HG03175 (cell line): ENCODE results near the gene RUNDC3A.
"Not testable (repeated sequence)": the region's sequence is repeated elsewhere in the genome, so short reads cannot be mapped to it uniquely, and the experiment has no call there.

ENCODE experiments used
- ATAC-seq: cut with Tn5 transposase; IDR thresholded peaks from one replicate; pipeline ENCODE4 v1.9.1; 2021; ENCODE audit warnings: mild to moderate bottlenecking, moderate library complexity; ENCODE audit not compliant: unreplicated experiment

The RUNDC3A gene

DNA sequence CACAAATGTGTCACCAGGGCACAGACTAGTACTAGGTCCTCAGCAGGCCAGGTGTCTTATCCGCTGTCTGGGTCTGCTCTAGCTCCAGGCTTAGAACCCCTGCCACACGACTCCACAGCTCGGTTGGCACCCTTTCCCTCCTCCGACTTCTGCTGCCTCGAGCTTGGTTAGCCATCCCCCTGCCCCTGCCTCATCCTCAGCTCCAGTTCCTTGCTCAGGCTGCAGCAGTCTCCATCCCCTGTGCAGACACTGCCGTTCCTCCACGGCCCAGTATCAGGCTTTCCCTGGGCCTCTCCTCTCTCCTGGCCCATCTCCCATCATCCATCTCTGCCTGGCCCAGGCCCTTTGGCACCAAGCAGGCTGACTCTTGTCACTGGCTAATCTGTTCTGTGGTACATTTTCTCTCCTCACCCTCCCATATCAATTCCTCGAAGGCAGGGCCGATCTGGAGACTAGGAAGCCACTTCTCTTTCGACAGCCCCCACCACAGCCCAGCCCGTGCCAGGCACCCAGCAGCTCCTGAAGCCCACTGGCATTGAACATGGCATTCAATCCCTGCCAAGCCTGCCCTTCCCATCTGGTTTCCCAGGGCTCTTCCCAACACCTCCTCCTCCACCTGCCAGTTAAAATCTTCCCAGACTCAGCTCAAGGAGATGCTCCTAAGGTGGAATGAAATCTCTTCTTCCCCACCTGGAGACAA lies 35.3 kb downstream of the RUNDC3A start:
- no peak for ATAC-seq

DNA sequence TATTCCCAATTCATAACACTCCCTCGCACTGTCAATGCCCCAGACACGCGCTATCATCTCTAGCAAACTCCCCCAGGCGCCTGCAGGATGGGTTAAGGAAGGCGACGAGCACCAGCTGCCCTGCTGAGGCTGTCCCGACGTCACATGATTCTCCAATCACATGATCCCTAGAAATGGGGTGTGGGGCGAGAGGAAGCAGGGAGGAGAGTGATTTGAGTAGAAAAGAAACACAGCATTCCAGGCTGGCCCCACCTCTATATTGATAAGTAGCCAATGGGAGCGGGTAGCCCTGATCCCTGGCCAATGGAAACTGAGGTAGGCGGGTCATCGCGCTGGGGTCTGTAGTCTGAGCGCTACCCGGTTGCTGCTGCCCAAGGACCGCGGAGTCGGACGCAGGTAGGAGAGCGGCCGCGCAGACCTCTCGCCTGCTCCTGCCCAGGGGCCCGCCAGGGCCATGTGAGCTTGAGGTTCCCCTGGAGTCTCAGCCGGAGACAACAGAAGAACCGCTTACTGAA lies 36.6 kb downstream of the RUNDC3A start, which contains the start of gene GRN:
TSS of gene GRN (plus strand) at position 364 of the 515 bp plus-strand sequence. CDS start 3,863 bp downstream, outside the sequence.
- ATAC-seq = peak; percentile 61

DNA sequence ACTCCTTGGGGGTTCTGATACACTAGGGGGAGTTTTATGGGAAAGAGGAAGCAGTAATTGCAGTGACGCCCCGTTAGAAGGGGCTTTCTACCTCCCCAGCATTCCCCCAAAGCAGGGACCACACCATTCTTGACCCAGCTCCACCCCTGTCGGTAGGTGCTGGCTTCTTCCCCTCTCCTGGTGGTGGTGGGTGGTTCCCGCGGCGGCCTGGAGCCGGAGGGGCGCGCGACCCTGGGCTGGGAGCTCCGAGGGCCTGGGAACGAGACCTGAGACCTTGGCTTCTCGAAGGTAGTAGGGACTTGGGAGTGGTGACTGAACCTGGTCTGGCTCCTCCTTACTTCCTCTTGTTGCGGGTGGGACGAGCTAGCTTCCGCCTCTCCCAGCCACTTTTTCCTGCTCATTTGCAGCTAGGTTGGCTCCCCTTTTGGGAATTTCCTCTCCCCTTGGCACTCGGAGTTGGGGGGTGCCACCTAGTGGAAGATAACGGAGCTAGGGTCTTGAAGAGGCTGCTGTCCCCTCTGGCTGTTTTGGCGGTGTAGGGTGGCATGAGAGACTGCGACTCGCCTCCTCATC lies 37.1 kb downstream of the RUNDC3A start:
- ATAC-seq = no peak

DNA sequence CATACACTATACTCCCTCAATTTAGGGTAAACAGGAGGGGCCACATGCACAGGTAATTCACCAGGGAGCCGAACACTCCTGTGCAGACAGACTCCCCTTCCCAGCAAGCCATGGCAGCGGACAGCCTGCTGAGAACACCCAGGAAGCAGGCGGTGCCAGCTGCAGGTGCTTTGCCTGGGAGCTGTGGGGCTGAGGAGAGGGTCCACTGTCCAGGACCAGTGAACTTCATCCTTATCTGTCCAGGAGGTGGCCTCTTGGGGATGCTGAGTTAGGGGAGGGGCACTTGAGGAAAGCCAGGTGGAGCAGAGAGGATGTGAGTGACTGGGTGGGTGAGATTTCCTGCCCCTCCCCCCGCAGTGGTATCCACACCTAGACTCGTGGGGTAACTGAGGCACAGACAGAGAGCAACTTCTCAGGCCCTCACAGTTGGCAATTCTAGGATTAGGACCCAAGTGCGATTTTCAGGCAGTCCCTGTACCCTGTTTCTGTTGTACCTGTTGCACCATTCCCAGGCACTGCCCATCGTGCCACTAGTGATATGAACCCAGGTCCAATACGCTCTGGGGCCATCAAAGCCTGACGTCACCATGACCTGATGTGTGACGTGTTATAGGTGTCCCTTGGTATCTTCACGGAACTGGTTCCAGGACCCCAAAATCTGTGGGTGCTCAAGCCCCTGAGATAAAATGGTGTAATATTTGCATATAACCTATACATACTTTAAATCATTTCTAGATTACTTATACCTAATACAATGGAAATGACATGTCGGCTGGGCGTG lies 37.9 kb downstream of the RUNDC3A start:
- no peak for ATAC-seq

DNA sequence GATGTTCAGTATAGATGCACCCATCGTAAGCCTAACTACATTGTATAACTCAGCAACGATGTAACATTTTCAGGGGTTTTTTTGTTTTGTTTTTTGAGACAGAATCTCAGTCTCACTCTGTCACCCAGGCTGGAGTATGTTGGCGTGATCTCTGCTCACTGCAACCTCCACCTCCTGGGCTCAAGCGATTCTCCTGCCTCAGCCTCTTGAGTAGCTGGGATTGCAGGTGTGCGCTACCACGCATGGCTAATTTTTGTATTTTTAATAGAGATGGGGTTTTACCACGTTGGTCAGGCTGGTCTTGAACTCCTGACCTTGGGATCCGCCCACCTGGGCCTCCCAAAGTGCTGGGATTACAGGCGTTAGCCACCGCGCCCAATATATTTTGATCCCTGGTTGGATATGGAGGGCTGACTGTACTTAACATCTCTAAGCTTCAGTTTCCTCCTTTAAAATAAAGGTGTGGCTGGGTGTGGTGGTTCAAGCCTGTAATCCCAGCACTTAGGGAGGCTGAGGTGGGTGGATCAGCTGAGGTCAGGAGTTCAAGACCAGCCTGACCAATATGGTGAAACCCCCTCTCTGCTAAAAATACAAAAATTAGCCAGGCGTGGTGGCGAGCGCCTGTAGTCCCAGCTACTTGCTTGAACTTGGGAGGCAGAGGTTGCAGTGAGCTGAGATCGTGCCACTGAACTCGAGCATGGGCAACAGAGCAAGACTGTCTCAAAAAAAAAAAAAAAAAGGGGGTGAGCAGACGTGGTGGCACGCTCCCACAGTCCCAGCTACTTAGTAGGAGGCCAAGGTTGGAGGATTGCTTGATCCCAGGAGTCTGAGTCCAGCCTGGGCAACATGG lies 39.0 kb downstream of the RUNDC3A start:
- not testable (repeated sequence) for ATAC-seq

DNA sequence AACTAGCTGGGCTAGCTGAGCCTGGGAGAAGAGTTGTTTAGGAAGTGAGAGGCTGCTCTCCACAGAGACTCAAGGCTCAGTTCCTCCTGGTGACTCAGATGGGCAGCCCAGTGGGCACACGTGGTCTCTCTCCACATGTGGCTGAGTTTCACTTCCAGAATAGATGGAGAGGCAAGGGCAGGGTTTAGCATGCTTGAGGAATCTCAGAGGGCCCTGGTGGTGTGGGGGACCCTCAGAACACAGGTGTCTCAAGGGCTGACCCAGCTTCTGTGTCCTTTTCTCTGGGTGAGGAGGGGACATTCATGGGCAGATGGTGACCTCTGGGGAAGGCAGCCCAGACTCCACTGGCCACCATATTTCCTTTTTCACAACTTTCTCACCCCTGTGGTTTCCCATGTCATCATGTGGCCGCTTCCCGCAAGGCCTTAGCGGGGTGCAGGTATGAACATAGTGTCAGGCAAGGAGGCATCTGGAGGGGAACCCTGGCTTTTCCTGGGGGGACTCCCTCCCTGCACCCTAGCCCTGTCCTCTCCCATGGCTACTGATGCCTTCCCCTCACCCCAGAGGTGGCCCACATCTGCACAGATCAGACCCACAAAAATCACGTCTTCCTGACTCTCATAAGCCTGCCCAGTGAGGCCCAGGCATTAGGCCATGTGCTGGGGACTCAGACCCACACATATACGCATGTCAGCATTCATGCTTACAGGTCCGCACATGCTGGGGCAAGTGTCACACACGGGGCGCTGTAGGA lies 40.0 kb downstream of the RUNDC3A start:
- ATAC-seq = peak; percentile 37

DNA sequence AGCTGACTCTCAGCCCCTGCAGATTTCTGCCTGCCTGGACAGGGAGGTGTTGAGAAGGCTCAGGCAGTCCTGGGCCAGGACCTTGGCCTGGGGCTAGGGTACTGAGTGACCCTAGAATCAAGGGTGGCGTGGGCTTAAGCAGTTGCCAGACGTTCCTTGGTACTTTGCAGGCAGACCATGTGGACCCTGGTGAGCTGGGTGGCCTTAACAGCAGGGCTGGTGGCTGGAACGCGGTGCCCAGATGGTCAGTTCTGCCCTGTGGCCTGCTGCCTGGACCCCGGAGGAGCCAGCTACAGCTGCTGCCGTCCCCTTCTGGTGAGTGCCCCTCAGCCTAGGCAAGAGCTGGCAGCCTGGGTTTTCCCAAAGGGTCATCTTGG lies 40.6 kb downstream of the RUNDC3A start:
- ATAC-seq = no peak

DNA sequence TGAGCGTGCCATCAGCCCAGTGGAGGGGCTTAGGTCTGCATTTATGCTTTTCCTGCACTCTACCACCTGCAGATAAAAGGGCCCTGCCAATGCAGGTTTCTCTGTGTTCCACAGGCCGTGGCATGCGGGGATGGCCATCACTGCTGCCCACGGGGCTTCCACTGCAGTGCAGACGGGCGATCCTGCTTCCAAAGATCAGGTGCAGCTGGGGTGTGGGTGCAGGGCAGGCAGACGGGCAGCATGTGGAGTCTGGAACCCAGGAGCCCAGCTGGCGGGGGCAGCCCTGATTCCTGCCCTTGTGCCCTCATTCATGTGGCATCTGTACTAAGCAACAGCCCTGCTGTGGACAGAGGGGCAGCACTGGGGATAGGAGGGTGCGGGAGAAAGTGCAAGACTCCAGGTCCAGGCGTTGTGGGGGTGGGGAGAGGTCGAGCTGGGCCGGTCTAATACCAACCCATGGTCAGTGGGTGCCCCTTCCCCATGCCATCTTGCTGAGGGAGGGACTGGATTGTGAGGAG lies 41.2 kb downstream of the RUNDC3A start:
- no peak for ATAC-seq

DNA sequence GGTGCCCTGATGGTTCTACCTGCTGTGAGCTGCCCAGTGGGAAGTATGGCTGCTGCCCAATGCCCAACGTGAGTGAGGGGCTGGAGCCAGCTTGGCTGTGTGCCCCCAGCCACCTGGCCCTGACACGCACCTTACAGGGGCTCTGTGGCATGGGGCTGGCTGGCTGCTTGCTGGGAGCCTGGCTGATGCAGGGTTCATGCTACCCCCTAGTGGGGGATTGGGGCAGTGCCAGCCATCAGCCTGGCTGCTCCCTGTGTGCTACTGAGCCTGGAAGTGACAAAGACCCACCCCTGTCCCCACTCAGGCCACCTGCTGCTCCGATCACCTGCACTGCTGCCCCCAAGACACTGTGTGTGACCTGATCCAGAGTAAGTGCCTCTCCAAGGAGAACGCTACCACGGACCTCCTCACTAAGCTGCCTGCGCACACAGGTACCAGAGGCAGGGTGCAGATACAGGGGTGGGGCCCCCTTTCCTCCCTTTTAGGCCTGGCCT lies 42.4 kb downstream of the RUNDC3A start:
- ATAC-seq = no peak

DNA sequence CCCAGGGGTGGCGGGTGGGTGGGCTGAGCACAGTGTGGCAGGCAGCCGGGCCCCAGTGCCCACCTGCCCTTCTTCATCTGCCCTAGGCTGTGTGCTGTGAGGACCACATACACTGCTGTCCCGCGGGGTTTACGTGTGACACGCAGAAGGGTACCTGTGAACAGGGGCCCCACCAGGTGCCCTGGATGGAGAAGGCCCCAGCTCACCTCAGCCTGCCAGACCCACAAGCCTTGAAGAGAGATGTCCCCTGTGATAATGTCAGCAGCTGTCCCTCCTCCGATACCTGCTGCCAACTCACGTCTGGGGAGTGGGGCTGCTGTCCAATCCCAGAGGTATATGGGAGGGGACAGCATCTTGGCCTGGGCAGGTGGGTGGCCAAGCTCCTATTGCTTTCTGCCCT lies 43.1 kb downstream of the RUNDC3A start:
- ATAC-seq = no peak

DNA sequence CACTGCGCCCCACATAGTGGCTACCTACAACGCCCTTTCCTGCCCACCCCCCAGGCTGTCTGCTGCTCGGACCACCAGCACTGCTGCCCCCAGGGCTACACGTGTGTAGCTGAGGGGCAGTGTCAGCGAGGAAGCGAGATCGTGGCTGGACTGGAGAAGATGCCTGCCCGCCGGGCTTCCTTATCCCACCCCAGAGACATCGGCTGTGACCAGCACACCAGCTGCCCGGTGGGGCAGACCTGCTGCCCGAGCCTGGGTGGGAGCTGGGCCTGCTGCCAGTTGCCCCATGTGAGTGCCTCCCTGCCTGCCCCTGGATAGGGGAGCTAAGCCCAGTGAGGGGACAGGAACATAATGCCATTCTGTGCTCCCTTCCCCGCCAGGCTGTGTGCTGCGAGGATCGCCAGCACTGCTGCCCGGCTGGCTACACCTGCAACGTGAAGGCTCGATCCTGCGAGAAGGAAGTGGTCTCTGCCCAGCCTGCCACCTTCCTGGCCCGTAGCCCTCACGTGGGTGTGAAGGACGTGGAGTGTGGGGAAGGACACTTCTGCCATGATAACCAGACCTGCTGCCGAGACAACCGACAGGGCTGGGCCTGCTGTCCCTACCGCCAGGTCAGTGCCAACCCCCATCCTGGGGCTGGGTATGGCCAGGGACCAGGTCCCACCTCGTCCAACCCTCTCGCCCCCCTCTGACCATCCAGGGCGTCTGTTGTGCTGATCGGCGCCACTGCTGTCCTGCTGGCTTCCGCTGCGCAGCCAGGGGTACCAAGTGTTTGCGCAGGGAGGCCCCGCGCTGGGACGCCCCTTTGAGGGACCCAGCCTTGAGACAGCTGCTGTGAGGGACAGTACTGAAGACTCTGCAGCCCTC lies 43.8 kb downstream of the RUNDC3A start:
- ATAC-seq = no peak

DNA sequence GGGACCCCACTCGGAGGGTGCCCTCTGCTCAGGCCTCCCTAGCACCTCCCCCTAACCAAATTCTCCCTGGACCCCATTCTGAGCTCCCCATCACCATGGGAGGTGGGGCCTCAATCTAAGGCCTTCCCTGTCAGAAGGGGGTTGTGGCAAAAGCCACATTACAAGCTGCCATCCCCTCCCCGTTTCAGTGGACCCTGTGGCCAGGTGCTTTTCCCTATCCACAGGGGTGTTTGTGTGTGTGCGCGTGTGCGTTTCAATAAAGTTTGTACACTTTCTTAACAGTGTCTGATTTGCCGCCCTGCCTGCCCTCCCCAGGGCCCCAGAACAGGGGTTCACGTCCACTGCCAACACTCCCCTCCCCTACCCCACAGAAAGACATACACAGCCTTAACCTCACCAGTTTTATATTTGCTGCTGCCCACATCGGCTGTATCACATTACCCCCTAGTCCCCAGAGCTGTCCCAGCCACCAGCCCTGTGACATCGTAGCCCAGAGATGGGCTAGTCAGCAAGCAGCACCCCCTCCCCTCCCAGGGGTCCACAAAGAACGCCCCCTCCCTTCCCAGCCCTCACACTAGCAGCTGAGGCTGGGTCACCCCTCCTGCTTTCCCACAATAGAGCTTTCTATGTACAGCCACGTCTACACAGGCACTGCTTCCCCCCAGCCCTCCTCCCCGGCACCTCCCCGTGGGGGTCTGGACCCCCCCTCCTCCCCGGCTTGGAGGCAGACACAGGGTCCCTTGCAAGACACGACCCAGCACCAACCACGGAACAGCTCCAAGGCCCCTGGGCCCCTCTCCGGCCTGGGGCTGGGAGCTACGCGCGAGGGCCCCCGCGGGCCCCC lies 44.6 kb downstream of the RUNDC3A start:
- ATAC-seq = no peak

DNA sequence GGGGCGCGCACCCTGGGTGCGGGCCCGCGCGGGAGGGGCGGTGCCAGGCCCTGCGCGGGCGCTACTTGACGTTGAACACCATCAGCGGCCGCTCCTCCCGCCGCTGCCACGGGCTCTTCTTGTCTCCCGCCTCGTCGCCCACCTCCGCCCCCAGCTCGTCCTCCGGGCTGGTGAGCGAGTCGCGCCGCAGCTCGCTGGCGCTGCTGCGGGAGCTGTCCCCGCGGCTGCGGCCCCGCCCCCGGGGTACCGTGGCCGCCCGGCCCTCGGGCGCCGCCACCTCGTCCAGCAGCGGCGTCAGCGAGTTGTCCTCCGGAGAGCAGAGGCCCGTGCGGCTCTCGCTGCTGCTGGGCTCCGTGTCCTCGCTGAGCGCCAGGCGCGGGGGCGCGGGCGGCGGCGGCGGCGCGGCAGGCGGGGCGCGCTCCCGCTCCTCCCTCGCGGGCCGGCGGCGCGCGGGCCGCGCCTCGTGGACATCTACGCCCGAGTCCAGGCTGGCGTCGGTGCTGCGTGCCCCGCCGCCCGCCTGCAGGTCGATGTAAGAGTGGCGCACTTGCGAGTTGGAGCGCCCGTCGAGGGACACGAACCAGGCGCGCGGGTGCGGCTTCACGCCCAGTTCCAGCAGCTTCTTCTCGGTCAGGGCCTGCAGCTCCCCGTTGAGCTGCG lies 45.4 kb downstream of the RUNDC3A start:
- no peak for ATAC-seq

DNA sequence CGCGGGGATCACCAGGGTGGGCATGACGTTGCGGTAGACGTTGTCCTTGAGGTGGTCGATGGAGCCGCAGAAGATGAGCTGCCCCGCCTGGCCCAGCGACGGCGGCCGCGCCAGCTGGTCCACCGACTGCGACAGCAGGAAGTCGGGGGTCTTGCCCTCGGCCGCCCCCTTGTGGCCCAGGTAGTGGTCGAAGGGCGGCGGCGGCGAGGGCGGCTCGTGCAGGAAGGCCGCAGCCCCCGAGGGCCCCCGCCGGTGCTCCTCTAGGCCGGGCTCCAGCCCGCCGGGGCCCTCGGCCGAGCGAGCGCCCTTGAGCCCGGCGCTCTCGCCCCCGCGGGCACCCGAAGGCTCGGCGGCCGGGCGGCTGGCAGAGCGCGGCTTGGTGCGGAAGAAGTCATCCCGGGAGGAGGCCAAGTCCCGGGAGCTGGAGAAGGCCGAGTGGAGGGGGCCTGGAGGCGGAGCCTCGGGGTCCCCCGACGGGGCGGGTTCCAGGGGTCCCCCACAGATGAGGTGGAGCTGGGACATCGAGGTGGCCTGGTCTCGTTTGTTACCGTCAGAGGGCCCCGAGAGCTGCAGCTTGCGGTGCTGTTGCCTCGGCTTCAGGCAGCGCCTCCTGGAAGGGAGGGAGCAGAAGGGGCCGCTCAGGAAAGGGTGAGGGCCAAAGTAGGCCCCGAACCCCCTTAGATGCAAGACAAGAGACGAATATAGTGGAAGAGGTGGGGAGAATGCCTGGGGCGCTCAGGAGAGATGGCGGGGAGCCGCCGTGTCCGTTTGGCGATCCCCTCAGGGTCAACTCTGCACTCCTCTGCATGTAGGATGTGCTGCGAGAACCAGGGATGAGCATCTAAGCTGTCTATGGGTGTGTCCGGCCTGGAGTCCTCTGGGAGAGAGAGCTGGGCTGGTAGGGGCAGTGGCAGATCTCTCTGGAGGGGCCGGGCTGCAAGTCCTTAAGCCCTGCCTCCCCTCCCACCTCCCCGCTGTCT lies 46.5 kb downstream of the RUNDC3A start:
- ATAC-seq = no peak

DNA sequence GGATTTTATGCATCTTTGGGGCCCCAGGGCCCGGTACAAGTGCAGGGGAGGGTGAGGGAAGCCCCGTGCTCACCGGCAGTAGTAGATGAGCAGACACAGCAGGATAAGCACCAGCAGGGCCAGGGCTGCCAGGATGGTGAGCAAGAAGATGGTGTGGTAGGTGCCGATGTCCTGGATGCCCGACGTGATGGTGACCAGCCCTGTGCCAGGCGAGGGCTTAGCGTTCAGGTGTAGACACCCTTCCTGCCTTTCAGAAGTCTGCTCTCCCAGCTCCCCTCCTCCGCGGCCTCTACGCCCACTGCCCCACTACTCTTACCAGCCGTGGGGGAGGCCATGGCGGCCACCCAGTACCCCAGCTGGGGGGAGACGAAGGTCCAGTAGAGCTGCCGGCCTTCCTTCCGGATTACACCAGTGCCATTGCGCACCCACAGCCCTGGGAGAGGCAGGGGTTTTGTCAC lies 47.3 kb downstream of the RUNDC3A start:
- ATAC-seq = no peak

DNA sequence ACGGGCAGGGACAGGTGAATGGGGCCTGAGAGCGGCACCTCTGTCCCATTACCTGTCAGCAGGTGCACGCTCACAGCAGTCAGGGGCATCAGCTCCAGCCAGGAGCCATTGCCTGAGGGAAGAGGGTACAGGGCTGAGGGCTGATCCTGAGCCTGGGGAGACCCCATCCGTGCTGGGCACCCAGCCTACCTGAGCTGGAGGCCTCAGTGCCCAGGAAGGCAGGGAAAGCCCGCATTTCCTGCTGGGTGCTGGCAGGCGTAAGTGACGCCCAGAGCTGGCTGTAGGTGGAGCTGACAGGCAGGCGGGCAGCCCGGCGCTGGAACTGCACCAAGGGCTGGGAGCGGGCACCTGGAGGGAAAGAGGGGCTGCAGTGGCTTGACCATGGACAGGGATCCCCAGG lies 47.8 kb downstream of the RUNDC3A start:
- ATAC-seq = no peak
